HG02870 (cell line): Measurements from ENCODE around the gene KCNMA1.
"Not testable (repeated sequence)": the region's sequence is repeated elsewhere in the genome, so short reads cannot be mapped to it uniquely, and the experiment has no call there.

Experiments
- ATAC-seq: cut with Tn5 transposase; IDR thresholded peaks from one replicate; pipeline ENCODE4 v1.9.1; 2021; ENCODE audit warnings: mild to moderate bottlenecking, moderate library complexity; ENCODE audit not compliant: unreplicated experiment

The KCNMA1 gene

DNA sequence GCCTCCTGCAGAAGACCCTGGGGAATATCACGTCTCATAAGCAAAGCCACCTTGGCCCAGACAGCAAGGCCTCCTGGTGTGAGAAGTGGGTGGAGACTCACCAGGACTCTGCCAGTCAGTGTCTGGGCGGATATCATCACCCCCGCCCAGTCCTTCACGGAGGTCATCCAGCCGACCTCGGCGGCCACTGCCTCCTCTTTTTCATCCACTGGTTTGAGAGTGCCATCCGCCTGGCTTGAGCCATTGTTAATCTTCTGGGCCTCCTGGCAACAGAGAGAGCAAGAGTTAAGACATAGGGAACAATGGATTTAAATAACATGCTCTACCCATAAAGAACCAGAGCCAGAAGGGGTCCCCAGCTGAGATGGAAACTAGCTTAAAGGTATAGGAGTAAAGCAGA is 233.8 kb downstream of the KCNMA1 start:
- ATAC-seq = no peak

DNA sequence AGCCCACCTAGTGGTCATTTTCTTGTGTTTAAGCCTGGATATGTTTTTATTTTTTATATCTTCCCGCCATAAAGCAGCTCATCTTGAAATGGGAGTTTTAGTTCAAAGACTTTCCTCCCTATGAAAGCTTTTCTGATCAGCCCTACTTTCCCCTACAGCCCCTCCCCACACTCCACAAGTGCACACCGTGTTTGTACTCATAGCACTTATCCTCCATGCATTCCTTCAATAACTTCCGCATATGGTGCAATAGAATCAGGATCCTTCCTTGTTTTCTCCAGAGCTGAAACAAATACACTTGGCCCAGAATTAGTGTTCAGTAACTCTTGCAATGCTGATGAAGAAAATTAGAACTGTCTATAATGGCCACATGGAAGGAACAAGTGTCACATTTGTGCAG is 235.9 kb downstream of the KCNMA1 start:
- ATAC-seq = no peak

DNA sequence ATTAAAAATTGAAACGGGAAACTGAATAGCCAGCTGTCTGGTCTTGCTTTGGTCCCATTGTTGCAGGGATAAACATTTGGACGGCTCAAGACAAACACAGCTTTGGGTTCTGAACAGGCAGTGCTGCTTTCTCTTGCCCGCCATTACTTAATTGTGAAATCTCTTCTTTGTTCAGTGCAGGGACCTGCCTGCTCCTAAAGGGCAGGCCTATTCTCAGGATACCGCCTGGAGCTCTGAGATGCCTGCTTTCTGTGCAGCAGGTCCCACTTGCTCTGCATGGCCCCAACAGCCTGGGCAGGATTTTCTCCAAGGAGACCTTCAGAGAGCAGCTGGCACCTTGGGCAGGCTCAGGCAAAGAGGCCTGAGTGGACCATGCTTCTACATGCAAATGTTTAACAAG is 237.6 kb downstream of the KCNMA1 start:
- ATAC-seq = no peak

DNA sequence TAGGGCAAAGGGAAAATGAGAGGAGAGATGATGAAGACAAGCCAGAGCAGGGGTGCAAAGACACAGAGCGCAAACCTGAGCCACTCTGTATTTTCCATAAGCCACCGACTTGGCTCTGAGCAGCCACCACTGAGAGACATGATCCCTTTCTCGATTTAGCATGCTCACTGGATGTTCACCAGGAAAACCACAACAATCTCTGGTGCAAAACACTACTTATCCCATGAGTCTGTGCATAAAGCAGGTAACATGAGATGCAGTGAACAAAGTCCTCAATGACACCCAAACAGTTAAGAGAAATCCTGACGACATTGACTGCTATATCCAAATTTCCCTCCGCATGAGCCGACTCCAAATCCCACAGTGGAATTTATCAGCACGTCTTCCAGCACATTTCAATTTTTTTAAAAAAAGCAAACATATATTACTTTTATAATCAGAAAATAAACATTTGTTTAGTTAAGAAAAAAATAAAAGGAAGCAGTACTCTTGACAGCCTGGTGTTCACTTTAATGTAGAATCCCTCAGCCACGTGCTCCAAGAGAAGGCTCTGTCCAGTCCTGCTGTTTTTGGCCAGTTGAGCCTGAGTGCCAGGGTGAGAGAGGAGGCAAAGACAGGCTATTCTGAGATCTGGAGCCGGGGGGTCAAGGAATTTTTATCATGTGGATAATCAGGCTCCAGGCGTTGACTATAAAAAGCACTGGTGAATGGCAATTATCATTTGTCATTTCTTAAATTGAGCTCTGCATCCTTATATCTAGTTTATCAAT is 238.4 kb downstream of the KCNMA1 start:
- ATAC-seq = no peak

DNA sequence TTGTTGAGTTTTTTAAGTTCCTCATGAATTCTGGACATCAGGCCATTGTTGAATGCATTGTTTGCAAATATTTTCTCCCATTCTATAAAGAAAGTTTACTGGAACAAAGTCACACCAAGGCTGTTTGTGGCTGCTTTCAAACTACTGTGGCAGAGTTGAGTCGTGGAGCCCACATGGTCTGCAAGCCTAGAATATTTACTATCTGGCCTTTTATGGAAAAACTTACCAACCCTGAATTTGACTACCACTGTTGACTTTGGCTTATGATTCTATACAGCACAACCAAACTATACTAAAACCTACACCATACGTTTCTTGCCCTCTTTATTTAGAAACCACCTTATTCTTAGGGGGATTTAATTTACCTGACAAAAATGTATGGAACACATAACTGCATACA is 239.1 kb downstream of the KCNMA1 start:
- ATAC-seq = no peak

DNA sequence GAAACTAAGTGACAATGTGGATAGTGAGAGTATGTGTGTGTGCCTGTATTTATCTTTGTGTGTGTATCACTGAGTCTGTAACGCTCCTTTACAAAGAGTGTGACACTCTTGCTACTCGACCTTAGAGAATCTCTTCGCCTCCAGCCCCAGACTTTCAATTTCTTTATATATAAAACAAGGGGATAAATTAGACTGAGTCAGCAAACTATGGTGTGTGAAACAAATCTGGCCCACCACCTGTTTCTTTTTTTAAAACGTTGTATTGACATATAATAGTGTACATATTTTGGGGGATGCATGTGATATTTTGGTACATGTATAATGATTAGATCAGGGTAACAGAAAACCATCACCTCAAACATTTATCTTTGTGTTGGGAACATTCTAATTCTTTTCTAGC is 240.5 kb downstream of the KCNMA1 start:
- no peak for ATAC-seq

DNA sequence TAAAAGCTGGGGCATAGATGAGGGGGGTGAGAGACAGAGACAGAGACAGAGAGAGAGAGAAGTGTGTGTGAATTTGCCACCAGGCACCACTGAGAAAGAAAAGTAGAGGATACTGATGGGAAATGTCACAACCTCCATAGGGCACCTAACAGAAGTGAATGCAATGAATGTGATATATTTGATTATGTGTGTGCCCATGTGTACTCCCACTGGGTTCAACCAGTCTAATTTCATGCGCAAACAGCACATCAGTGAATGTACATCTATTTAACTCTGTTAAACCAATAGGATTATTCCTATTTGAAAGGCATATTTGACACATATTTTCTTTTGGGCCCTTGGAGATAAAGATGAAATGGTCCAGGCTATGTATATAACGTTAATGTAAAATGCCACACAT is 241.3 kb downstream of the KCNMA1 start:
- ATAC-seq = no peak

DNA sequence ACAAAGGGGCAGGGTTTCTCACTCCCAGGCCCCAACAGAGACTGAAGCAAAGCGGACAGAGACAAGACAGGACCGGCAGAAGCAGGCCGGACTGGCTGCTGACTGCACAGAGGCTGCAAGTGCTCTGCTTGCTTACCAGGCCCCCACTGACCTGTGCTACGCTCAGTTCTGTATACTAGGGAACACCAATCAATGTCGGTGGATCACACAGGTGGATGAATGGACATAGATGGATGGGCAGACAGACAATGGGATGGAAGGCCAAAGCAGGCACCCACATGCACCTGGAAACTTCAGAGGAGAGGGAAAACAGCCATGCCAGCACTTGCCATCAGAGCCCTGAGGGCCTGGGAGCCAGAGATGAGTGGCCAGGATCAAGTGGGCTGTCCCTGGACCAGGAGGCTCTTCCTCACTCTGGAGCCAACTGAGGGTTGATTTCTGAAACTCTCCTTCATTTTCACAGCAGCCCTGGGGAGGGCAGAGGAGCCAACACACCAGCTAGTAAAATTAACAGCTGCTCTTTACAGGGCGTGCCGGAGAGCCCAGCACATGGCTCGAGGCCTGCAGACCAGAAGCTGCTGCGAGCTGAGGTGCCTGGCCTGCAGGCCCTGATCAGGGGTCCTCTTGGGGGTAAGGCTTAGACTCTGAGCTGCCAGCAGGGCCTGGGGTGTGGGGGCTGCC is 243.6 kb downstream of the KCNMA1 start:
- ATAC-seq = no peak

DNA sequence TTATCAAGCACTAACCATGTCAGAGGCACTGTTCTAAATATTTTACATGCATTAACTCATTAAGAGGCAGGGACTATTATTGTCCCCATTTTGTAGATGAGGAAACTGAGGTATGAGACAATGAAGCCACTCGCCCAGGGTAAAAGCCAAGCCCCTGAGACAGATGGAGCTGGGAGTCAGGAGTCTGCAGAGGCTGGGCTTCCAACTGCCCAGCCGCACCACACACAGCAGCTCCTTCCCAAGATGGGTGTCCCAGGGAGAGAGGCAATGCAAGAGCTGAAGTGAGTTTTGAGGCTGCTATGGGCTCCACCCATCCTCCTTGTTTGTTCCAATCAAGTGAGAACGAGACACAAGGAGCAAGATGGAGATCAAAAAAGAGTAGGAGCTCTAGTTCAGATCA is 244.2 kb downstream of the KCNMA1 start:
- ATAC-seq = no peak

DNA sequence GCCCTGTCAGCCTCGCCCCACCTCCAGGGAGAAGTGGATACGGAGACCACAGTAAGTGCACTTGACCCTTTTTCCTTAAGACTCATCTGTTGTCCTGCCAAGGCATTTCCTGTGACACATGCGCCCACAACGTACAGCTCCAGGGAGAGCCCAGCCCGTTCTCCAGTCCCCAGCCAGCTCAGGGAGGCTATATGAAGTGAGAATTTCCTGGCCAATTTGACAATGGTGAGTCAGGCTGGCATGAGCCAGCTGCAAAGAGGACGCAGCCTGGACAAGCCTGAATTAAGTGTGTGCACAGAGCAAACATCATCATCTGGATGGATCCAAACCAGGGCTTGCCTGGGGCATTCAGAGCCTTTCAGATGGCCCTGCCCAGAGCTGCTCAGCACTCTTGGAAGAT is 244.8 kb downstream of the KCNMA1 start:
- no peak for ATAC-seq

DNA sequence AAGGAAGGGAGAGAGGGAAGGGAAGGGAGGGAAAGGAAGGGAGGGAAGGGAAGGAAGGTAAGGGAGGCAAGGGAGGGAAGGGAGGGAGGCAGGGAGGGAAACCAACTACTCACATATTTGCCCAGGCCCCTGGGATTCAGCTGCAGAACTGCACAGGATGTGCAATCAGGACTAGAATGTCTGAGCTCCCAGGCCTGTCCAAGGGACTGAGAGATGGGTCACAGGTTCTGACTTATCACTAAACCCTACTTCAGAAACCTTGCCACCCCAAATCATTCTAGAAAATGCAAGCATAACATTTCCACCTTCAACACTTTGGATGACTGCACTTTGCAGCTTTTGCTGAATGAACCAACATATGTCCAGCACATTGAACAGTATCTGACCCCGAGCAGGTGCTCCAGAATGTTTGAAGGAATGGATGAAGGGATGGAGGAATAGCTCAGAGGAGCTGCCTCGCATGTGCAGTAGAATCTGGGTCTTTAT is 245.3 kb downstream of the KCNMA1 start:
- no peak for ATAC-seq

DNA sequence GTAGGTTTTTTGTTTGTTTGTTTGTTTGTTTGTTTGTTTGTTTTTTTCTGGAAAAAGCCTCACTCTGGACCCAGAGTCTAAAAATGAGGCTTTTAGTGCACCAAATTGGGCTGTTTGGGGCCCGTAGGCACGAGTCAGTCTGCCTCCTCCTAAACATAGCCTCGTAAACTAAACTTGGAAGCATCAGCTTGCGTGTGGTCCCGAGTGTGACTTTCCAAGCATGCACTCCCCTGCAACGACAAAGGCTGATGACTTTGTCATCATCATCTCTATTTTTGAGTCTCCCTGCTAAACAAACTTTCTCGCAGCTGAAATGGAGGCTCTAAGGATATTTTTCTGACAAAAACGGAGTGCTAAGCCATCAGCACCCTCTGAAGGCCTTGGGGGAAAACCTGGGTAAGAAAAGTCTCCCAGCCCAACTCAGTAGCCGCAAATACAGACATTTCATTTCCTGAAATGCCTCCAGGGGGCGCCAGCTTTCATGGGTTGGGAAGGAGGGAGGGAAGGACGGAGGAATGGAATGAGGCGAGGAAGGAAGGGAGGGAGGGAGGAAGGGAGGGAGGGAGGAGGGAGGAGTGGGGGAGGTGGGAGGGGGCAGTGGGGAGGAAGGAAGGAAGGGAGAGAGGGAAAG is 245.9 kb downstream of the KCNMA1 start:
- no peak for ATAC-seq

DNA sequence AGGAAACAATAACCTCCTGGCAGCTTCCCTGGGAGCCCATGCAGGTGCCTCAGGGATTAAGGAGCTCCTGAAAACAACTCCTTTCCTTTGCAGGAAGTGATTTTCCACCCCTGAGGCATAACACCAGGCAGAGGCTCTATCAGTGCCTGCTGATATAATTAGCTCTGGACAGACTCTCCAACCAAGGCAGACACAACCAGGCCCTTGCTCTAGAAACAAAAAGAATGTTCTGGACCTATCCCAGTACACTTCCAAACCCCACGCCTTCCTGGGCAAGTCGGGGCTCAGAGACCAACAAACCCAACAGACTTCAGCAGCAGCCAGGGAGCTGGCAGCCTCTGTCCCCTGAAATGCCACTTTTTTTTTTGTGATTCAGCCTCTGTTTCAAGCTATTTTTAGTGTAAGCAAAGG is 247.1 kb downstream of the KCNMA1 start:
- ATAC-seq = no peak

DNA sequence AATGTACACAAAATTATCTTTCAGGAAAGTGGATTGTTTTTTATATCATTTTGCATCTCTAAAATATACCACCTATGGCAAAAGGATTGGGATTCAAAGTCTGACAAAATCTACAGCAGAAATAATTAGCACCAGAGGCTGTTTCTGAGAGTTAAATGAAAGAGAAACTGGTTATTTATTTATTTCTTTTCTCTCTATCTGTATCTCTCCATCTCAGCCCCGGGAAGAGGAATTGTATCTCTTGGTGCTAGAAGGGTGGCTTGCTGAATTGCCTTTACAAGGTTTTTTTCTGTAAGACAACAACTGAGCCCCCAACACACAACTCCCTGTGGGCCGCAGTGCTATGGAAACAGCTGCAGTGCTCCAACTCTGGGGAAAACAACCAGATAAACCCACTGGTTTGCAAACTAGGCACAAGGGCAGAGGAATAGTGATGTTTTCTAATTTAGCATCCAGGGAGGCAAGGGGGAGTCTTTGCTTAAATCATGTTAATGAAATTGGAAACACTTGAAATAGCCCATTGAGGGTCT is 249.0 kb downstream of the KCNMA1 start:
- no peak for ATAC-seq

DNA sequence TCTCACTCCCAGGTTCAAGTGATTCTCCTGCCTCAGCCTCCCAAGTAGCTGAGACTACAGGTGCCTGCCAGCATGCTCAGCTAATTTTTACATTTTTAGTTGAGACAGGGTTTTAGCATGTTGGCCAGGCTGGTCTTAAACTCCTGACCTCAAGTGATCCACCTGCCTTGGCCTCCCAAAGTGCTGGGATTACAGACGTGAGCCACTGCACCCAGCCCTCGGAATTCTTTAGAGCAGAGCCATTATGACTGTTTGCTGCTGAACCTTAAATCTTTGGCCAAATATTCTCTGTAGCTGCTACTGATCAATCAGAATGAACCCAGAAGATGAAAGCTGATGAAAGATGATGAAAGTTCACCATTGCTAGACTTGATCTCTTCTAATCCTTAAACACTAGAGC is 249.9 kb downstream of the KCNMA1 start:
- not testable (repeated sequence) for ATAC-seq

DNA sequence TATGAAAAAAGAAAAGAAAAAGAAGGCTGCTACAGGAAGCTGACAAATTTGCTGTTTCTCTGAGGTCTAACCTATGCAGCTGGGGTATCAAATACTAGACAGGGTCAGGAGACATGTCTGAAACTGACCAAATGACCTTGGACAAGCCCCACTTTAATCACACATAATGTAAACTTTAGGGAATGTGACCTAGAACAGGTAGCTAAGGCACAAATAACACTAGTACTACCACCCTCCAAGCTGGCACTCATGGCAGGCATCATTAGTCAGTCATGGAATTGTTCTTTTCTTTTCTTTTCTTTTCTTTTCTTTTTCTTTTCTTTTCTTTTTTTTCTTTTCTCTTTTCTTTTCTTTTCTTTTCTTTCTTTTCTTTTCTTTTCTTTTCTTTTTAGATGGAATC is 250.4 kb downstream of the KCNMA1 start:
- no peak for ATAC-seq

DNA sequence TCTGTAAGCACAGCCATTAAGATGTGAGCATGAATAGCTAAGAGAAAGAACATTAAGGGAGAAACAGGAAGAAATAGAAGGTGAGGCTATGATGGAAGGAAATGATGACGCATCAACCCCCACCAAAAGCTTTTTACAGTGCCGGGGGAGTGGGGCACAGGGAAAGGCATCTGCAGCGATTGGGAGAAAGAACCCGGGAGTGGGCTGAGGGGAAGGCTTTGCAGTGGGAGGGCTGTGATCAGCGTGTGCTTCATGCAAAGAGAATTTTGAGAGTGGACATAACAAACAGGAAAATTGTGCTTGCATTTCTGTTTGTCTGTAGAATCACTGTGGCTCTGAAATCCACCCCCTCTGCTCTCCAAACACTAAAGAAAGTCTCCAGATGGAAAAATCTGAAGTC is 250.8 kb downstream of the KCNMA1 start:
- no peak for ATAC-seq

DNA sequence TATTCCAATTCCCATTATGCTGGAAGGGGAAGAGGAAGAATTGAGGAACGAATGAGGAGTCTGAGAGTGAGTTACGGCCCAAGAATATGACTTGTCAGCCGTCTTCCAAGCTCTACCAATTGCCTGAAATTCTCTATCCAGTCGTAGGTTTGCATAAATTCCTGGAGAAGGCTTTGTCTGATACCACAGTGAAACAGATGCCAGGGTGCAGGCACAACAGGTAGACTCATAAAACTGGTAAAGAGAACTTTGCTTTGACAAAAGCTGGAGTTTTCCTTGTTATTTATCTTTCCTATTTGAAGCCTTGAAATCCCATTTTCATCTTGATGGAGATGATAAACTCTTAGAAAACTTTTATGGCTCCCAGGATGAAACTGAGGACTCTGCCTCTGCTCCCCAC is 251.2 kb downstream of the KCNMA1 start:
- no peak for ATAC-seq

DNA sequence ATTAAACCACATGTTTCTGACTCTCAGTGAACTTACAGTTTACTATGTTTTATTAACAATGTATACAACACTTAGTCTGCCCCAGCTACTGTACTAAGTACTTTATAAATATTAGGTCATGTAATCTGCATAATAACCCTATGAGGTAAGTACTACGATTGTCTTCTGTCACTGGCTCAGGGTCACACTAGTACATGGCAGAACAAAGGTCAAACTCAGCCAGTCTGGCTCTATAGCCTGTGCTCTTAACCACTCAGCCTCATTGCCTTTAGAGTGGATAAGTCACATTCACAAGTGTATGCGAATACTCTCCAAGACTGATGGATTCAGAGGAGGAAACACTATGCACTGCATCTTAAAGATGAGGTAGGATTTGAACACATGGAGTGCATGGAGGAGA is 252.3 kb downstream of the KCNMA1 start:
- ATAC-seq = no peak

DNA sequence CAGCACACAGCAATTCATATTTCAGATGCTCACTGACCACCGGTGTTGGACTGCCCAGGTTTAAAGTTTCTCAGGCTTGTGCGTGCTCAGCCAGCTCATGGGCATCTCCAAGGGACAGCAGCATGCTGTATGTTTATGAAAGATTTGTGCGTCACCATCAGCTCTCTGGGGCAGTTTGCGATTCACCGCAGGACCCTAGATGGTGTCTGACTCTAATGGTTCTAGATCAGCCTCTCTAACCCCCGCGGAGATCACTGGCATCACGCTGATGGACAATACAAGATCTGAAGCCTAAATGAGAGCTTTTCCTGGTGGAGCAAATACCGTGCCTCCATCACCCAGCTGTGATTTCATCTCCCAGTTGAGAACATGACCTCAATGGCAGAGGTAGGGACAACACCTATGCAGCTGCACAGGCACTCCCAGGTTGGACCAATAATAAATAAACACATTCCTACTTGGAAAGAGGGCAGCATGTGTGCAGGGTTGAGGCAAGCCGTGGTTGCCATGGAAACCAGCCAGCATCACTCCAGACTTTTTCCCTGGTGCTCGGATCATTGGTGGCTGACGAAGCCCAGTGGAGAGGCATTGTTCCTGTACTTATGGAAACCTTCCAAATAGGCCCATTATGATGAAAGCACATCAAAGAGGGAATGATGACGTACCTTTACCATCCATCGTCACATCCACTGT is 253.6 kb downstream of the KCNMA1 start:
- ATAC-seq = no peak

DNA sequence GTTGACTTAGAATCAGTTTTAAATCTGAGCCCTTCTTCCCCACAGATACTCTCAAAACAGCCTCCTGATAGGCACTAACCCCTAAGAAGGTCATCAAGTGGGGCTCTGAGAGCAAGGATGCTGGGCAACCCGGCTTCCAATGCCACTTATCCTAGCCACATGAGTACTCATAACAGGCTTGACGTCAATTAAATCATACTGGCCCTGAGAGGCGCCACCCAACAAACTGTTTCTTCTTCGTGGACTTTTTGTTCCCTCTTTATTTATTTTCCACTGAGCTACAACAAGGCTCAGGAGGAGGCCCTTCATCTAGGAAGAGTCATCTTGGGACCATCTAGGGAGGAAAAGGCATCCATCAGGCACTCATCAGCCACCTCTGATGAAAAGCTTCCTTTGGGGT is 255.9 kb downstream of the KCNMA1 start:
- ATAC-seq = no peak
